NCI-H2107 (cell line): ENCODE measurements around the gene GPR152.
"Not testable (repeated sequence)": the region's sequence is repeated elsewhere in the genome, so short reads cannot be mapped to it uniquely, and the experiment has no call there.

Source experiments
- DNase-seq: peaks from one replicate; lab custom pipeline; 2025; lab: John Stamatoyannopoulos, UW

The GPR152 gene

GRCh38 chr11:67489203-67489884, 36.8 kb upstream of the GPR152 start:
- no peak for DNase-seq

- DNase-seq, result no peak
These were observed 34.1 kb upstream of the GPR152 start for GRCh38 chr11:67486481-67487195.

DNA sequence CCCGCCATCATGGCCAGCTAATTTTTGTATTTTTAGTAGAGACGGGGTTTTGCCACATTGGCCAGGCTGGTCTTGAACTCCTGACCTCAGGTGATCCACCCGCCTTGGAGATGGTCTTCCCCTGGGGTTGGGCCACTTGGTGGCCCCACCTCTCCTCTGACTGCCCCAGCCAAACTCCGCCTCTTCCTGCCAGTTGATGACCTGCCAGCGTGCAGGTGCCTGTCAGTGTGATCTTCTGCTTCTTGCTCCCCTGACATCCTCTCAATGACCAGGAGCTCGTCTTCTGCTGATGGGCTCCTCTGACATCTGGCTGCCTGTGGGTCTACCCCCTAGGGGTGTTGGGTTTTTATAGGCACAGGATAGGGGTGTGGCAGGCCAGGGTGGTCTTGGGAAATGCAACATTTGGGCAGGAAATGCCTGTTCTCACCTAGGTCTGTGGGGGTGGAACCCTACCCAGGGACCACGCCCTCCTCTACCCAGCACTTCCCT, 33.4 kb upstream of the GPR152 start:
- not testable (repeated sequence) for DNase-seq

- no peak for DNase-seq
These were observed 32.4 kb upstream of the GPR152 start for GRCh38 chr11:67484847-67485311.

DNA sequence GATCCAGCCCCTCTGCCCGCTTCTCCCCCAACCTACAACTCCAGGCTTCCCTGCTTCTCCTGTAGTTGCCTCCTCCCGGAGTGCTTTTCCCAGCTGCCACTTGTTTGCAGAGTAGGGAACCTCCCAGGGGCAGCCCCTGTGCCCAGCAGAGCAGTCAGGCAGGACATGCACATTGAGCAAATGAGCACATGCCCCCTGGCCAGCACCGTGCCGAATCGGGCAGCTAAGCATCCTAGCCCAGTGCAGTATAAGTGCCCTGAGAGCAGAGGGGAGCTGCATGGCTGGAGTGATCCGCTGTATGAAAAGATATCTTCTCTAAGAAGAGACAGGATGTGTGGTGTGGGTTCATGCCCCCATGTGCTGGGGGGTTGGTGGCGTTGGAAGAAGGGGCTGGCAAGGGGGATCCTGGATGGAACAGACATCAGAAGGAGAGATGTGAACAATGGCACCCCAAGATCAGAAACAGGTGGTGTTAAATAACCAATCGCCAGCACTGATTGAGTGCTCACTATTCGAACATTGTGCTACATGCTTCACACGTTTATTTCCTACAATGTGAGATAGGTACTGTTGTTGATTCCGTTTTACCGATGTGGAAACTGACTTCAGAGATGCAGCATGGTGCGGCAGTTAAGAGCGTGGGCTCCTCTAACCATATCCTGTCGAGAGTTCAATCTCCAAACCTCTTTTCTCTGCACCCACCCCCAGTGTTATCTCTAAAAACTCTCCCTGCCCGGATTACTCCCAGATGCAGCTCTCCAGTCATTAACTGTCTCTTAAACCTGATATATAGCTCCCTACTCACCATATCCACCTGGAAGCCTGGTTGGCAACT, 31.5 kb upstream of the GPR152 start:
- DNase-seq, result no peak

DNA sequence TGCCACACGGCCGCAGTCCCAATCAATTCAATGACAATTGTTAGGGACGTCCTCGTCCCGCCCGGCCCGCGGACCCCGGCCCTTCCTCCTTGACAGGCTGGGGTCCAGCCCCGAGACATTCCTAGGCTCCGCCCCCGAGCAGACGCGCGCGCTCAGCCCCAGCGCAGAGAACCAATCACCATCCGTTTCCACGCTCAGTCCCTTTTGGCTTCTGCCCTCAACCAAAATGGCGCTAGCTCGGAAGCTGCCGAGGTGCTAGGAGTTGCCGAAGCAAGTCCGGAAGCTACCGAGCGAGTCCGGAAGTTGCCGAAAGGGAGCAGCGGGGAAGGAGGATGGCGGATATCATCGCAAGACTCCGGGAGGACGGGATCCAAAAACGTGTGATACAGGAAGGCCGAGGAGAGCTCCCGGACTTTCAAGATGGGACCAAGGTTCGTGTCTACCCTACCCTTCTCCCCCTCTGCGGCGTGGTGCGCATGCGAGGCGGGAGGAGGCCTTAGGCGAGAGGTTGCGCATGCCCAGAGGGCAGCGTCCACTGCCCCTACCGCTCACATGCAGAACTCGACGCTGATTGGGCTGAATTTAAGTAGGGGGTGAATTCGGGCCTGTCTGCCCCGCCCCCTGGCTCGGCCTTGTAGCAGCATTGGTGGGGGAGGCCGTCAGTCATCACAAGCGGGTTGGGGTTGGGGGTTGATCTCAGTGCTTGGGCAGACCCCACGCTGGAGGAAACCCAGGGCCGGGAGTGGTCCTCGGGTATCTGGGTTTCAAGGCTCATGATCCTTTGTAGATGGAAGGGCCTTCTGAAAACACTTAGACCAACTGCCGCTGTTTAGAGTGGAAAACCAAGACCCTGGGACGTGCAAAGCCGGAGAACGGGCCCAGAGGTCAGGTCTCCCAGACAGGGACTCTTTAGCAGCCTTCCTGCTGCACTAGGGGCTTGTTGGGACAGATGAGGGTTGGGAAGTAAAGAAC, 30.6 kb upstream of the GPR152 start, which contains the start of gene AIP:
Gene AIP, plus strand, starts transcription at position 200 of the 972 bp plus-strand sequence. Its CDS starts 133 bp downstream, at position 333.
- DNase-seq, result peak; percentile 90

- DNase-seq, result no peak
These were observed 29.8 kb upstream of the GPR152 start for GRCh38 chr11:67482275-67482826.

DNA sequence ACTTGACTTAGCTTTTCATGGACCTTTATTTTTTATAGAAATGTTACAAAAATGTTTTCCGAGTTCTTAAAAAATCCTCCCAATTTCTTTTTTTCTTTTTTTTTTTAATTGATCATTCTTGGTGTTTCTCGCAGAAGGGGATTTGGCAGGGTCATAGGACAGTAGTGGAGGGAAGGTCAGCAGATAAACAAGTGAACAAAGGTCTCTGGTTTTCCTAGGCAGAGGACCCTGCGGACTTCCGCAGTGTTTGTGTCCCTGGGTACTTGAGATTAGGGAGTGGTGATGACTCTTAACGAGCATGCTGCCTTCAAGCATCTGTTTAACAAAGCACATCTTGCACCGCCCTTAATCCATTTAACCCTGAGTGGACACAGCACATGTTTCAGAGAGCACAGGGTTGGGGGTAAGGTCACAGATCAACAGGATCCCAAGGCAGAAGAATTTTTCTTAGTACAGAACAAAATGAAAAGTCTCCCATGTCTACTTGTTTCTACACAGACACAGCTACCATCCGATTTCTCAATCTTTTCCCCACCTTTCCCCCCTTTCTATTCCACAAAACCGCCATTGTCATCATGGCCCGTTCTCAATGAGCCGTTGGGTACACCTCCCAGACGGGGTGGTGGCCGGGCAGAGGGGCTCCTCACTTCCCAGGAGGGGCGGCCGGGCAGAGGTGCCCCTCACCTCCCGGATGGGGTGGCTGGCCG, 25.0 kb upstream of the GPR152 start:
- not testable (repeated sequence) for DNase-seq

GRCh38 chr11:67476692-67477091, 24.2 kb upstream of the GPR152 start:
- DNase-seq, result not testable (repeated sequence)

GRCh38 chr11:67472882-67473281, 20.4 kb upstream of the GPR152 start:
- DNase-seq, result no peak

DNA sequence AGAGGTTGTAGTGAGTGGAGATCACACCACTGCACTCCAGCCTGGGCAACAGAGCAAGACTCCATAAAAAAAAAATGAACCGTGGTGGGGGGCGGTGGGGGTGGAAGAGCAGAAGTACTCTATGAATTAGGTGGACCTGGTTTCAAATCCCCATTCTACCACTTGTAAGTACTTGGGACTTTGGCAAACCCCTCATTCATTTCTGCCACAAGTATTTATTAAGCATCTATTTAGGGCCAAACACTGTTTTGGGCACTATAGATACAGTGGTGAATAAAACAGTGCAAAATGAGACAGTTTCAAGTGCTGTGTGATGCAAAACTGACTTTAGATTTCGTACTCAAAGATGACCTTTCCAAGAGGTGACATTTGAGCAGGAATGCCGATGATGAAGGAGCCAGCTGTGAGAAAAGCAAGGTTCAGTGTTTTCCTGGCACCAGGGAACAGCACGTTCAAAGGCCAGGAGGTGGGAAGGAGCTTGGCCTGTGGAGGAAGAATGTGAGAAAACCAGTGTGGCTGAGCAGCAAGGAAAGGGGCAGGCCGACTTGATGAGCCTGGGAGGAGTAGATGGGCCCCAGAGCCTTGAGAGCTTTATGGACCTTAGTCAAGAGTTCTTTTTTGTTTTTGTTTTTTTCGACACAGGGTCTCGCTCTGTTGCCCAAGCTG, 17.9 kb upstream of the GPR152 start:
- no peak for DNase-seq

- DNase-seq, result no peak
These were observed 16.9 kb upstream of the GPR152 start for GRCh38 chr11:67469508-67469811.

DNA sequence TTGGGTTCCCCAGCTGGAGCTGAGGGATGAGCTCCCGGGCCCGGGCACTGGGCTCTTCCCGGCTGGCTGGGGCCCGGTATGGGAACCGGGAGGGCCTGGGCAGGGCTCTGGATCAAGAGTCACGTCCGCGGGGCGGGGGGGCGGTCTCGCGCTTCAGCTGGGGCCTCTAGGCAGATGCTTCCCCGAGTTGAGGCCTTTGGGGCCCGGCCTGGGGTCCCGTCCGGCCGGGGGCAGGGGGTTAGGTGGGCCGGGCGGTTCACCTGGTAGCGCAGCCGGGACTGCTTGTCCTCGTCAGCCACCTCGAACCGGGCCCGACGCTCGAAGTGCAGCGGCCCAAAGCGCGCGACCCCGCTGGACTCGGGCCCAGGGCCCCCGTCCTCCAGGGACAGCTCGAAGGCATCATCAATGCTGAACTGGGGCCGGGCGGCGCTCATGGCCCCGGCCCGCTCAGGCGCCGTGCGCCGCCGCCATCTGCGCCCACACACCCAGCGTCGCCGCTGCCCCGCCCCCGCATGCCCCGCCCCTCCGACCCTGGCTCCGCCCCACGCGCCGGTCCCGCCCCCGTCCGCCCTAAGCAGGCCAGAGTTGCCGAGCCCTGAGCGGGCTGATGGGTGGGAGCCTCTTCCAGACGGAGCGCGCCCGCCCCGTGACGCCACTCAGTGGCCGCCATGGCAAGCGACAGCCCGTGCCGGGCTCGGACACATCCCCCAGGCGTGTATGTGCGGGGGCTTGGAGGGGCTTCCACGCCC, 16.4 kb upstream of the GPR152 start, which contains the start of gene TMEM134:
Gene TMEM134, minus strand, starts transcription at position 493 of the 749 bp plus-strand sequence. Its CDS starts 59 bp downstream, at position 434.
- DNase-seq, result peak; percentile 75

GRCh38 chr11:67468456-67468758, 15.9 kb upstream of the GPR152 start:
- no peak for DNase-seq

DNA sequence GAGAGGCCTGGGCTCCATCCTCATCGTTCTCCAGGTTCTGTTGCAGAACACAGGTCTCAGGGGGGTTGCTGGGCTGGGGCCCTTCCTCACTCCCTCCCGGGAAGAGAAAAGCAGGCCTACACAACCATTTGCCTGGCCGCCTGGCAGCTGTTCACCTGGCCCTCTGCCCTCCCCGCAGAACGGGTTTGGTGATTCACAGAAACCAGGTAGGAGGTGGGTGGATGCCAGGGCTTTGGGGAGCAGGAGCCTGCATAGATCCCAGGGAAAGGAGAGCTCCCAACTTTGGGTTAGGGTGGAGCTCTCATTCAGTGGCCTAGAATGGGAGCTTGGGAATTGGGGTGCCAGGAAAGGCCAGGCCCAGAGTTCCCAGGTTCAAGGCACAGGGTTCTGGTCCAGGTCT, 15.5 kb upstream of the GPR152 start:
- peak; percentile 21 for DNase-seq

- no peak for DNase-seq
These were observed 14.6 kb upstream of the GPR152 start for GRCh38 chr11:67466962-67467771.

DNA sequence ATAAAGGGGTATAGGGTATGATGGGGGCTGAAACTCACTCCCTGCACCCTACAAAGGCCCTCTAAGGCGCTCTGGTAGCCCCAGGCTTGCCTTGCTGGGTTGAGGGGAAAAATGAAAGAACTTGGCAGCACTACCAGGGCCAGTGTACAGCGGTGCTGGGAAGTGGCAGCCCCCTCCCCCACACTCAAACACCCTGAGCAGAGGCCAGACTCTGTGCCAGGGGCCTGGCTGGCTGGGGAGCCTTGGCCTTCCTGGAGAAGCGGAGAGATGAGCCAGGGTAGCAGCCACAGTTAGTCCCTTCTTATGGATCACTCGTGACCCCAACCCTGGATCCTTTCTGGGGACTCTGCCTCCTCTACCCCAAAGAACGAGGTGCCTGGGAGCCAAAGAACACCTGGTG, 13.8 kb upstream of the GPR152 start:
- DNase-seq, result no peak

GRCh38 chr11:67465530-67465929, 13.0 kb upstream of the GPR152 start:
- DNase-seq, result not testable (repeated sequence)
